GM03348 (cell line): ENCODE results near the gene DLK2.
A peak's percentile ranks its signal among the peaks of the same experiment; 100 is the strongest.
"Not testable (repeated sequence)": the region's sequence is repeated elsewhere in the genome, so short reads cannot be mapped to it uniquely, and the experiment has no call there.

Experiments used
- DNase-seq: peaks from one replicate; pipeline ENCODE4 v3.0.0; 2012; ENCODE audit warnings: low spot score

Gene DLK2

GRCh38 chr6:43481591-43482236, 26.4 kb upstream of the DLK2 start:
- no peak for DNase-seq

GRCh38 chr6:43481075-43481474, 25.7 kb upstream of the DLK2 start:
- no peak for DNase-seq

DNA sequence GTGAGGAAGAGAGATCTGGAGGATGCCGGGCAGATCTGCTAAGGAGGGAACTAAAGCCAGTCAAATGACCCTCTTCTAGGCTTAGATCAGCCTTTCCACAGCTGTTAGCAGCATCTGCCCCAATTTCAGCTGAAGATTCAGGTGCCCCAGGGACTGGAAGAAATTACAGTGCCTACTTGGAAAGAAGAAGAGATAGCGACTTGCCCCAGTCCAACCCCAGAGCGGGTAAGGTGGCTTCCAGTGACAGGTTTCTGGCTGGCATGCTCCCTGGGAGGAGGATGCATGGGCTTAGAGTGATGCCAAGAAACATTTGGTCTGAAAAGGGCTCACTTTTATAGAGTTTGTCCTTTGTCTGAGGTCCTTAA, 22.6 kb upstream of the DLK2 start:
- DNase-seq, result peak; percentile 47

GRCh38 chr6:43477235-43478007, 22.1 kb upstream of the DLK2 start, which contains the start of gene TJAP1:
TJAP1 (plus strand) TSS chr6:43477570; CDS start chr6:43499002, 21,432 bp downstream.
- peak; percentile 98 for DNase-seq

- DNase-seq, result no peak
Observed at GRCh38 chr6:43476746-43477145, 21.4 kb upstream of the DLK2 start.

DNA sequence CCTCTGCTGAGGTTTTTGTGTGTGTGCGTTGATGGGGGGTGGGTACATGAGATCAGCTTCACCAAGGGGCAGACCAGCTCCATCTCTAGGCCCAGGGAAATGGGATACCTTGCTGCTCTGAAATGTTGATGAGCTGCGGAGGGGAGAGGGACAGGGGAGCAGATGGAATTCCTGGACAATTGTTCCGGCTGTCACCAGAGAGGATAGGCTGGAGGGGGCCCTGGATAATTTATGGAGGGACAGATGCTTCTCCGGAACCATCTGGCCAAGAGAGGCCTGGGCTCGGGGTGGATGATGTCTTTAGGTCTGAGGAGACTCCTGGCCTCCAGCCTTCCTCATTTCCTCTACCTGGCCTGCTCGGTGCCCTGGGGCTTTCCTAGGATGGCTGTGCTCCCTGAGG, 20.2 kb upstream of the DLK2 start:
- DNase-seq, result no peak

DNA sequence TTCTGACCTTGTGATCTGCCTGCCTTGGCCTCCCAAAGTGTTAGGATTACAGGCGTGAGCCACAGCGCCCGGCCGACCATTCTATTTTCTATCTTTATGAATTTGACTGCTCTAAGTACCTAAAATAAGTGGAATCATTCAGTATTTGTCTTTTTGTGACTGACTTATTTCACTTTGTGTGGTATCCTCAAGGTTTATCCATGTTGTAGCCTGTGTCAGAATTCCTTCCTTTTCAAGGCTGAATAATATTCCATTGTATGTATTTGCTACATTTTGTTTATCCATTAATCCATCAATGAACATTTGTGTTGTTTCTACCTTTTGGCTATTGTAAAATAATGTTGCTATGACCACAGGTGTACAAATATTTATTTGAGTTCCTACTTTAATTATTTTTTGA, 17.2 kb upstream of the DLK2 start:
- DNase-seq, result no peak

DNA sequence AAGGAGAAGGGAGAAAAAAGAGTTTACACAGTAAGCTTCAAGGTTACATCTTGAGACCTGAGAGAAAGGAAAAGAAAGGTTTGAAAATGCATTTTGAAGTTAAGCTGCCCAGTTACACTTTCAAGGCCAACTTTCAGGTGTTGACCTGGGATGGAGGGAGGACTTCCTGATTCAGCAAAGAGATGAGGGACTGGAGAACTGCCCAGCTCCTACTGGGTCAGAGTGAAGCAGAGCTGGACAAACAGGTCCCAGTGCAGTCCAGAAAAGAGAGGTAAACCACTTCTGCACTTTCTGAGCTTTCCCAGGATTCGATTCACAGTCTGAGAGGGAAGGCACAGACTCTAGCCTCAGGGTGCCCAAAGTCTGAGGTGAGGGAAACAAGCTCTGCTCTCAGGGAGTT, 16.1 kb upstream of the DLK2 start:
- DNase-seq, result no peak

DNA sequence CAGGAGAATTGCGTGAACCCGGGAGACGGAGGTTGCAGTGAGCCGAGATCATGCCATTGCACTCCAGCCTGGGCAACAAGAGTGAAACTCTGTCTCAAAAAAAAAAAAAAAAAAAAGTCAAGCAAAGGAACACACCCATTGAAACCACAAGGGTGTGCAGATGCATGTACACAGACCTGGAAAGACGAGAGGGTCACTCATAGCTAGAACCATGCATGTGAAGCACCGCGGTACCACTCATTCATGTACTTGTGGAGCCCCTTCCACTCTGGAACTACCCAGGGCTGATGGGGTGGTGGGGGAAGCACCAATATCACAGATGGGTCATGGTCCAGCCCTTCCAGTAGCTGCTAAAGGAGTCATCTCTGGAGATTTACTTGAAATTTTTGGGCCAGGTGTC, 14.6 kb upstream of the DLK2 start:
- no peak for DNase-seq

DNA sequence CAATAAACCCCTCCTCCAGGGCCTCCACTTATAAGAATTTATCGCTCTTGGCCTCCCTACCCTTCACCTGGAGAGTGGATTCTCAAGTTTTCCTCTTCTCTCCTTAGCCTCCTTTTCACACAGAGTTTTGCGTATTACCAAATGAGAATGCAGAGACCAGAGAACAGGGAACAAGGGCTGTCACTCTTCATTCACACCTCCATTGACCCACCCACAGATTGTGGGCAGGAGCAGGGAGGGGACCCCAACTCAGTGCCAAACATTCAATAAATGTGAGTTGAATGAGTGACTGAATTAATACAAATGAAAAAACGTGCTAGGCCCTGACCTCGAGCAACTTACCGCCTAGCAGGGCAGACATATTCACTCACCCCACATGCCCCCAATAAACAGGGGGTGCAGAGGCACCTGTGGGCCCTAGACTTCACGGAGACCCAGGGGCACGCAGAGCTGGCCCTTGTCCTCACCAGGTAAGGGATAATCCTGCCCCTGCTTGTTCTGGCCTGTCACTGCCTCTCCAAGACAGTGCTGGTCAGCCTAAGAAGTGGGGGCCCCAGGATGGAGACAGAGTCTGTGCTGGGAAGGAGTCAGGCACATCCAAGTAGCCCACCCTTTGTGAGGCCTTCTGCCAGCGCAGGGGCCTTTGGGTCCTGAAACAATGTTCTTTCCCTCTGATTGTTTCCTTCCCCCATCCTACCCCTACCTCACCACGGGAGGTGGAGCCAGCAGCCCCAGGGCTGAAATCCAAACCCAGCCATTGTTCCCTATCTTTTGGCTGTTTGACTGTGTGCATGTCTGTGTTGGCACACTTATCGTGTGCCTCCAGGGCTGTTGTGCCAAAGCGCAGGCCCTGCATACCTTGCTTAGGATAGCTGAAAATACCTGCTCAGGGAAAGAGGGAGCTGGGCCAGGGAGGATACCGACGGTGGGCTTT, 13.7 kb upstream of the DLK2 start:
- DNase-seq, result no peak

- no peak for DNase-seq
Observed at GRCh38 chr6:43468240-43468639, 12.9 kb upstream of the DLK2 start.

DNA sequence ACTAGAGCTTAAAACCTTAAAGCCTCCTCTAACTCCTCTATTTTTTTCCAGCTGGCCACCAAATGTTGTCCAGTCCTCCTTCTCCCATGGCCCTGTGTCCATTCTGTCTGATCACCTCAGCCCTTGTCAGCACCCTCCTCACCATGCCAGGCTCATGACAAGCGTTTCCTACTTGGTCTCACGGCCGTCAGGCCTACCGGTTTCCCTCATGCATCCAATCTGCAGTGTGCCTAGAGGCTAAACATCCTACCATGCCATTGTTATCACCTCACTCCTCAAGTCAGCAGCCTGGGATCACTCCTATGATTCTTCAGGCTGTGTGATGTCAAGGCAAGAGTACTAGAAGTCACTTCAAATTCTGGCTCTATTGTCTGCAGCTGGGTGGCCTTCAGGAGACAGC, 12.4 kb upstream of the DLK2 start:
- DNase-seq, result no peak

GRCh38 chr6:43467265-43467664, 11.9 kb upstream of the DLK2 start:
- DNase-seq, result not testable (repeated sequence)

GRCh38 chr6:43465948-43466347, 10.6 kb upstream of the DLK2 start:
- DNase-seq, result no peak

GRCh38 chr6:43464337-43464736, 9.0 kb upstream of the DLK2 start:
- no peak for DNase-seq

DNA sequence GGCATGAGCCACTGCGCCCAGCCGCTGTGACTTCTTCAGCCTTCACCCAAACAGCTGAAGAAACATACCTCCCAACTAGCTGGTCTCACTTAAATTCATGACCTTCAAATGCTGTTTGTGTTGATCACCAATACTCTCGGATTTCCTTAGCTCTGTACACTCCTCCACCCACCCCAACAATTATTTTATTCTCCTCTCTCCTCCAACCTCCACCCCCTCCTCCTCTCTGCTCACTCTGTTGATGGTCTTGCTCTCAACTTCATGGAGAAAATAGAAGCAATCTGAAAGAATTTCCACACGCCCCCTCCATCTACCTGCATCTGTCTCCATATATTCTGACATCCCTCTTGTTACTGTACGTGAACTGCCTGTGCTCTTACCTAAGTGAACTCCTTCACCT, 6.6 kb upstream of the DLK2 start:
- no peak for DNase-seq

DNA sequence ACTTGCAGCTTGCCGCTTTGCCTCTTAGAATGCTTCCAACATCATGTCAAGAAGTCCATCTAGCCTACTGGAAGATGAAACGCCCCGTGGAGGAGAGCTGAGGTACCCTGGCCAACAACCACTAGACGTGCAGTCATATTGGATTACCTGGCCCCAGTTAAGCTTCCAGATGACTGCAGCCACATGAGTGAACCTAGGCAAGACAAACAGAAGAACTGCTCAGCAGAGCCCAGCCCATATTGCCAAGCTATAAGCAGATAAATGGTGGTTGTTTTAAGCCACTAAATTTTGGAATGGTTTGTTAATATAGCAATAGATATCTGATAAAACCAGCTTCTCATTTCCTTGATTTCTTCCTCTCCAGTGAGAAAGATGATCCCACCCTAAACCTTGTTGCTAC, 4.7 kb upstream of the DLK2 start:
- DNase-seq, result no peak

- DNase-seq, result no peak
Observed at GRCh38 chr6:43459535-43459934, 4.2 kb upstream of the DLK2 start.

DNA sequence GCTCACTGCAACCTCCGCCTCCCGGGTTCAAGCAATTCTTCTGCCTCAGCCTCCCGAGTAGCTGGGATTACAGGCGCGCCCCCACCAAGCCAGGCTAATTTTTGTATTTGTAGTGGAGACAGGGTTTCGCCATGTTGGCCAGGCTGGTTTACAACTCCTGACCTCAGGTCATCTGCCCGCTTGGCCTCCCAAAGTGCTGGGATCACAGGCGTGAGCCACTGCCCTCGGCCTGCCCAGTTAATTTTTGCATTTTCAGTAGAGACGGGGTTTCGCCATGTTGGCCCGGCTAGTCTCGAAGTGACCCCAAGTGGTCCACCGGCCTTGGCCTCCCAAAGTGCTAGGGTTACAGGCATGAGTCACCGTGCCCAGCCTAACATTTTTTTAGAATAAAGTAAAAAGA, 2.8 kb upstream of the DLK2 start:
- not testable (repeated sequence) for DNase-seq

DNA sequence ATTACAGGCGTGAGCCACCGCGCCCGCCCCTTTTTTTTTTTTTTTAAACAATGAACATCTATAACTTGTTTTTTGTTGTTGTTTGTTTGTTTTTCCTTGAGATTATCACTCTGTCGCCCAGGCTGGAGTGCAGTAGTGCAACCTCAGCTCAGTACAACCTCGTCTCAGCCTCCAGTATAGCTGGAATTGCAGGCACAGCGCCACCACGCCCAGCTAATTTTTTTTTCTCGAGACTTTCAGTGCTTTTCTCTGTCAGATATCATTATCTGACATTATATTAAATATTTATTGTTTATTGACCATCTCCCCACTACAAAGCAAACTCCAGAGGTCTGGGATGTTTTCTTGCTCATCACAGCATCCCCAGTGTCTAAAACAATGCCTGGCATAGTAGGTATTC, 2.3 kb upstream of the DLK2 start:
- DNase-seq, result no peak

DNA sequence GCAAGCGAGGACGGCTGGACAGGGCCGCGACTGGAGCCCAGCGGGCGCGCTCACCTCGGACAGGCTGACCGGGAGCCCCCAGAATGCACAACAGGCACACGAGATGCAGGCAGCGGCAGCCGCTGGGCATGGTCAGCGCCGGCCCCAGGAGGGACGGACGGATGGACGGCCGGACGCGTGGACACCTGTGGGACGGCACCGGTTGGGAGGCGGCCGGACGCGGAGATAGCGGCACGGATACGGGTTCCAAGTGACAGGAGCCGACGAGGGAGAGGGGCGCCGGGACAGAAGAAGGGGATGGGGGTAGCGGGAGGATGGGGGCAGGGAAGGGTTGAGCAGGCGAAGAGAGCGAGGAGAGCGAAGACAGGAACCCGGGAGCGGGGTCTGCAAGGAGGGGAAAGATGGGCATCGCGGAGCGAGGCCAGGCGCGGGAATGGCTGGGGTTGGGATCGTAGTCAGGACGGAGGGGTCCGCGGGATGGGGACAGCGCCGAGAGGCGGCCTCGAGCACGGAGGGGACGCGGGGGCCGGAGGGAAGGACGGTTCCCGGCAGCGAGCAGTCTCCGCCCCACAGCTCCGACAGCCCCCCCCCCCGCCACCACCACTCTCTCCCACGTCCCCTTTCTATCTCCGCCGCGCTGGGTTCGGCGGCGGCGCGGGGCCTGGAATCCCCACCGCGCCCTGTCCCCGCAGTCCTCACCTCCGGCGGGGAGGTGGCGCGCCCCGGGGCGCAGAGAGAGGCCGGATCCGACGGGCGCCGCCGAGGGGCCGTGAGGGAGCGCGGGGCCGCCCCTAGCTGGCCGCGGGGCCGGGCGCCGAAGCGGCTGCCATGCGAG, 435 bp downstream of the DLK2 start:
- peak; percentile 94 for DNase-seq

- no peak for DNase-seq
Observed at GRCh38 chr6:43454290-43454695, 1.1 kb downstream of the DLK2 start.
